ENCODE data around the gene HELB. TPM values are rescaled to one million over a fixed set of nuclear protein-coding genes. Genes with fewer than 3 reads are reported as not detected.

HELB gene
- total and polyA plus RNA-seq, 2 donors (not counting 3 experiments of a cell fraction or from before 2014, with no cell fraction given), result 0.75 to 4.0 TPM

DNA sequence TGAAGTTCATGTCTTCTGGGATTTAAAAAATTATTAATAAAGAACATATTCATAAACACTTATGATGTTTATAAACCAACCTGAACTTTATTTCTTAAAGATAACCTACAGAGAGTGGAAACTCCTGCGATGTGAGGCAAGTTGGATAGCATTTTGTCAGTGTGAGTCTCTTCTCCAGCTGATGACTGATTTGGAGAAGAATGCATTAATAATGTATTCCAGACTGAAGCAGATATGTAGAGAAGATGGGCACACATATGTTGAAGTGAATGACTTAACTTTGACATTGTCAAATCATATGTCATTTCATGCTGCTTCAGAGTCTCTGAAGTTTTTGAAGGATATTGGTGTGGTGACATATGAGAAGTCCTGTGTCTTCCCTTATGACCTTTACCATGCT, 7.3 kb downstream of the HELB start:
- Histone ChIP-seq H3K27ac (ENCODE audit: insufficient read depth, low read depth, low read length) (no peak overlapping the region), H3K9ac (replicated peaks; ENCODE audit: extremely low read depth, insufficient read depth, low read length) (no peak overlapping the region), H3K9me3 (replicated peaks; ENCODE audit: control insufficient read depth, insufficient read depth, low read length) (no peaks in the 10 kb centered on the region), H3K79me2 (ENCODE audit: control insufficient read depth, insufficient read depth, low read length) (no peaks in the 10 kb centered on the region), H3K9me1 (replicated peaks; ENCODE audit: control insufficient read depth, extremely low read depth, insufficient read depth, low read length) (no peaks in the 10 kb centered on the region), H3K4me1 (ENCODE audit: control insufficient read depth, extremely low read depth, insufficient read depth, low read length) (no peaks in the 10 kb centered on the region), H3K4me3 (replicated peaks in 1 of 3; ENCODE audit: insufficient read depth in 1 of 3, low read depth in 1 of 3, low read length in 3 of 3) (no peak overlapping the region), H2AFZ (ENCODE audit: low read depth, low read length) (no peak overlapping the region), H3K36me3 (ENCODE audit: control insufficient read depth in 2 of 2, extremely low read depth in 1 of 2, insufficient read depth in 2 of 2, low read length in 2 of 2) (peaks cover 0 to 3% of the 10 kb centered on the region in 2 experiments), H3K27me3 (ENCODE audit: control insufficient read depth in 2 of 2, insufficient read depth in 2 of 2, low read length in 2 of 2) (no peaks in the 10 kb centered on the region), H3K4me2 (ENCODE audit: insufficient read depth, low read length) (no peak overlapping the region), H4K20me1 (replicated peaks; ENCODE audit: control insufficient read depth, extremely low read depth, insufficient read depth, low read length) (no peaks in the 10 kb centered on the region)
- DNase-seq (ENCODE audit: low read depth, low spot score) (no peak), FAIRE-seq (no peak)
- CTCF ChIA-PET, result no interaction called here
- TF ChIP-seq EZH2 (IDR thresholded peaks at IDR 0.05; ENCODE audit: borderline replicate concordance, low read depth, low read length, severe bottlenecking) (no peak), FOS (IDR thresholded peaks at IDR 0.05; ENCODE audit: borderline replicate concordance, insufficient read depth, low read length) (no peak), POLR2A (IDR thresholded peaks at IDR 0.05; ENCODE audit: low read depth, low read length) (no peak), GATA2 (IDR thresholded peaks at IDR 0.05; ENCODE audit: insufficient read depth, insufficient read length, low read depth, low read length) (no peak), JUN (IDR thresholded peaks at IDR 0.05; ENCODE audit: borderline replicate concordance, insufficient read depth, insufficient read length, low read depth) (no peak), POLR2AphosphoS5 (IDR thresholded peaks at IDR 0.05; ENCODE audit: insufficient read depth, low read depth, low read length) (no peak), MYC (IDR thresholded peaks at IDR 0.05; ENCODE audit: low read depth, low read length) (no peak)
- TF ChIP-seq, protein P1, sequence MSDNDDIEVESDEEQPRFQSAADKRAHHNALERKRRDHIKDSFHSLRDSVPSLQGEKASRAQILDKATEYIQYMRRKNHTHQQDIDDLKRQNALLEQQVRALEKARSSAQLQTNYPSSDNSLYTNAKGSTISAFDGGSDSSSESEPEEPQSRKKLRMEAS (IDR thresholded peaks at IDR 0.05; ENCODE audit: insufficient read depth, insufficient read length), result no peak
- TF ChIP-seq, protein P2, sequence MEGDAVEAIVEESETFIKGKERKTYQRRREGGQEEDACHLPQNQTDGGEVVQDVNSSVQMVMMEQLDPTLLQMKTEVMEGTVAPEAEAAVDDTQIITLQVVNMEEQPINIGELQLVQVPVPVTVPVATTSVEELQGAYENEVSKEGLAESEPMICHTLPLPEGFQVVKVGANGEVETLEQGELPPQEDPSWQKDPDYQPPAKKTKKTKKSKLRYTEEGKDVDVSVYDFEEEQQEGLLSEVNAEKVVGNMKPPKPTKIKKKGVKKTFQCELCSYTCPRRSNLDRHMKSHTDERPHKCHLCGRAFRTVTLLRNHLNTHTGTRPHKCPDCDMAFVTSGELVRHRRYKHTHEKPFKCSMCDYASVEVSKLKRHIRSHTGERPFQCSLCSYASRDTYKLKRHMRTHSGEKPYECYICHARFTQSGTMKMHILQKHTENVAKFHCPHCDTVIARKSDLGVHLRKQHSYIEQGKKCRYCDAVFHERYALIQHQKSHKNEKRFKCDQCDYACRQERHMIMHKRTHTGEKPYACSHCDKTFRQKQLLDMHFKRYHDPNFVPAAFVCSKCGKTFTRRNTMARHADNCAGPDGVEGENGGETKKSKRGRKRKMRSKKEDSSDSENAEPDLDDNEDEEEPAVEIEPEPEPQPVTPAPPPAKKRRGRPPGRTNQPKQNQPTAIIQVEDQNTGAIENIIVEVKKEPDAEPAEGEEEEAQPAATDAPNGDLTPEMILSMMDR (IDR thresholded peaks at IDR 0.05; ENCODE audit: extremely low read depth in 1 of 2, insufficient read depth in 1 of 2, low read depth in 1 of 2, low read length in 2 of 2), result no peak
- no TSS peak for BruUV-seq (replicated peaks)
- dilution Hi-C loops (cut with MboI; ENCODE audit: extremely low pct_ligation_motif_present, low sequenced_read_pairs), result no loop called here
- POLR2A ChIA-PET, result no interaction called here
- intact Hi-C loops (cut with micrococcal nuclease), result no loop called here
